H1 (cell line): ENCODE results near the gene MTX1. TPM values are rescaled to one million over a fixed set of nuclear protein-coding genes. Genes with fewer than 3 reads are reported as not detected.
A peak's percentile ranks its signal among the peaks of the same experiment; 100 is the strongest.

Source experiments
- CTCF ChIA-PET: fragments of 300-600 bp; sonication (Branson Sonifier 250); formaldehyde crosslinking; loops from one replicate; lab custom pipeline; 2021; ENCODE audit not compliant: partially characterized antibody; lab: Charles Lee
- POLR2A ChIA-PET: fragments of 300-600 bp; sonication (Branson Sonifier 250); formaldehyde crosslinking; loops from one replicate; lab custom pipeline; 2021; ENCODE audit warnings: inconsistent platforms; ENCODE audit not compliant: partially characterized antibody; lab: Charles Lee
- DNase-seq, 2 experiments: peaks; one replicate each; pipeline versions ENCODE4 v3.0.0 to v3.0.0-alpha.2; 2010 to 2022; ENCODE audit warnings: low spot score in 2 of 2, low read depth in 1 of 2, mixed read lengths in 1 of 2
- FAIRE-seq: peaks from 2 replicates; lab custom pipeline; 2011; peaks lifted over from hg19 to GRCh38; lab: Jason Lieb, UNC
- H2AFZ ChIP-seq: 2 replicates; pipeline ENCODE4 v1.8.1; 2012; ENCODE audit warnings: low read length, inconsistent platforms
- H2AK5ac ChIP-seq: 2 replicates; pipeline ENCODE4 v1.6.1; 2013; ENCODE audit warnings: low read depth, low read length
- H2BK120ac ChIP-seq: replicated peaks from 2 replicates; pipeline ENCODE3; 2013; ENCODE audit warnings: low read depth, low read length, inconsistent platforms
- H2BK12ac ChIP-seq: 2 replicates; pipeline ENCODE4 v1.6.1; 2013; ENCODE audit warnings: low read depth, low read length
- H2BK15ac ChIP-seq: 2 replicates; pipeline ENCODE4 v1.6.1; 2013; ENCODE audit warnings: low read length
- H2BK20ac ChIP-seq: 2 replicates; pipeline ENCODE4 v1.6.1; 2013; ENCODE audit warnings: low read length
- H2BK5ac ChIP-seq: 2 replicates; pipeline ENCODE4 v1.6.1; 2013; ENCODE audit warnings: low read depth, low read length
- H3K14ac ChIP-seq: 2 replicates; pipeline ENCODE4 v1.6.1; 2013; ENCODE audit warnings: inconsistent platforms; ENCODE audit not compliant: insufficient read length
- H3K18ac ChIP-seq: 2 replicates; pipeline ENCODE4 v1.6.1; 2013; ENCODE audit warnings: low read length; ENCODE audit errors: extremely low read depth
- H3K23ac ChIP-seq: 2 replicates; pipeline ENCODE4 v1.6.1; 2013; ENCODE audit warnings: inconsistent platforms; ENCODE audit not compliant: insufficient read length
- H3K23me2 ChIP-seq: 2 replicates; pipeline ENCODE4 v1.6.1; 2013; ENCODE audit warnings: low read depth, low read length
- H3K27ac ChIP-seq: 2 replicates; pipeline ENCODE4 v1.6.1; 2011; ENCODE audit warnings: low read depth, low read length, inconsistent platforms
- H3K27me3 ChIP-seq, 4 experiments: replicated peaks in 1 of 4; 1 replicate in 1 of 4; 2 replicates in 3 of 4; pipeline versions ENCODE4 v1.6.1 to v1.8.1; 2011 to 2013; ENCODE audit warnings: low read length in 3 of 4, mild to moderate bottlenecking in 3 of 4, inconsistent platforms in 2 of 4, mixed read lengths in 2 of 4, moderate library complexity in 1 of 4; ENCODE audit not compliant: control insufficient read depth in 3 of 4, insufficient read depth in 3 of 4; ENCODE audit errors: extremely low read depth in 1 of 4
- H3K36me3 ChIP-seq, 4 experiments: 2 replicates each; pipeline versions ENCODE4 v1.6.1 to v1.8.1; 2011 to 2013; ENCODE audit warnings: mild to moderate bottlenecking in 4 of 4, low read length in 3 of 4, moderate library complexity in 2 of 4, control low read depth in 1 of 4, inconsistent platforms in 1 of 4; ENCODE audit not compliant: insufficient read depth in 4 of 4, control insufficient read depth in 2 of 4
- H3K4ac ChIP-seq: replicated peaks from 2 replicates; pipeline ENCODE3; 2013; ENCODE audit warnings: low read length, low read depth, mixed read lengths, inconsistent platforms; ENCODE audit not compliant: insufficient read length
- H3K4me1 ChIP-seq, 4 experiments: replicated peaks in 1 of 4; 1 replicate in 1 of 4; 2 replicates in 3 of 4; pipeline versions ENCODE4 v1.6.1 to v1.8.1; 2011 to 2013; ENCODE audit warnings: low read length in 3 of 4, inconsistent platforms in 2 of 4, mixed read lengths in 1 of 4; ENCODE audit not compliant: insufficient read depth in 4 of 4, control insufficient read depth in 3 of 4
- H3K4me2 ChIP-seq, 2 experiments: 2 replicates each; pipeline versions ENCODE4 v1.6.1 to v1.8.1; 2011 to 2013; ENCODE audit warnings: low read depth in 2 of 2, low read length in 2 of 2, control low read depth in 1 of 2, inconsistent platforms in 1 of 2, mild to moderate bottlenecking in 1 of 2; ENCODE audit not compliant: insufficient read depth in 1 of 2
- H3K4me3 ChIP-seq, 4 experiments: fragments of 200-600, 300-600 bp in 1 of 4; sonication (generic), shearing (Covaris generic), sonication (Bioruptor Twin) in 1 of 4; 2 replicates each; pipeline versions ENCODE4 v1.5.1 to v1.8.1; 2011 to 2016; ENCODE audit warnings: low read length in 4 of 4, low read depth in 3 of 4, control low read depth in 2 of 4, inconsistent platforms in 2 of 4, mild to moderate bottlenecking in 2 of 4, mixed read lengths in 1 of 4, moderate library complexity in 1 of 4; ENCODE audit not compliant: insufficient read depth in 2 of 4; ENCODE audit errors: extremely low read depth in 1 of 4
- H3K56ac ChIP-seq: replicated peaks from 2 replicates; pipeline ENCODE3; 2013; ENCODE audit warnings: low read depth, mild to moderate bottlenecking, mixed read lengths, low read length, inconsistent platforms; ENCODE audit not compliant: insufficient read length
- H3K79me1 ChIP-seq: 2 replicates; pipeline ENCODE4 v1.6.1; 2013; ENCODE audit warnings: low read depth, low read length, control low read depth
- H3K79me2 ChIP-seq, 2 experiments: 2 replicates each; pipeline versions ENCODE4 v1.6.1 to v1.8.1; 2012 to 2013; ENCODE audit warnings: low read length in 2 of 2, mild to moderate bottlenecking in 2 of 2, inconsistent platforms in 1 of 2; ENCODE audit not compliant: insufficient read depth in 2 of 2, control insufficient read depth in 1 of 2
- H3K9ac ChIP-seq, 4 experiments: replicated peaks in 1 of 4; 1 replicate in 1 of 4; 2 replicates in 3 of 4; pipeline versions ENCODE4 v1.6.1 to v1.8.1; 2011 to 2013; ENCODE audit warnings: low read depth in 3 of 4, low read length in 3 of 4, control low read depth in 2 of 4, mild to moderate bottlenecking in 2 of 4, moderate library complexity in 2 of 4, inconsistent platforms in 1 of 4; ENCODE audit errors: extremely low read depth in 1 of 4
- H3K9me3 ChIP-seq, 2 experiments: 2 replicates each; pipeline versions ENCODE4 v1.6.1 to v1.8.1; 2012 to 2013; ENCODE audit warnings: mild to moderate bottlenecking in 2 of 2, moderate library complexity in 2 of 2, control low read depth in 1 of 2, inconsistent platforms in 1 of 2, low read depth in 1 of 2, low read length in 1 of 2, mixed read lengths in 1 of 2; ENCODE audit not compliant: insufficient read depth in 2 of 2
- H4K20me1 ChIP-seq, 2 experiments: replicated peaks in 1 of 2; 2 replicates each; pipeline versions ENCODE3 to v1.8.1; 2011 to 2013; ENCODE audit warnings: inconsistent platforms in 2 of 2, low read length in 2 of 2, mild to moderate bottlenecking in 1 of 2; ENCODE audit not compliant: insufficient read depth in 2 of 2, control insufficient read depth in 1 of 2
- H4K5ac ChIP-seq: 2 replicates; pipeline ENCODE4 v1.6.1; 2013; ENCODE audit warnings: low read length, low read depth, mixed read lengths, inconsistent platforms; ENCODE audit not compliant: insufficient read length
- H4K8ac ChIP-seq: 2 replicates; pipeline ENCODE4 v1.8.0; 2013; ENCODE audit warnings: mild to moderate bottlenecking, moderate library complexity, low read length, inconsistent platforms; ENCODE audit not compliant: insufficient read depth; ENCODE audit errors: extremely low read depth
- H4K91ac ChIP-seq: replicated peaks from 2 replicates; pipeline ENCODE3; 2013; ENCODE audit warnings: low read length, mixed read lengths, inconsistent platforms; ENCODE audit not compliant: insufficient read length
- ATF3 ChIP-seq: IDR thresholded peaks from 2 replicates; pipeline ENCODE4 v1.6.1; 2011; ENCODE audit warnings: low read depth, mild to moderate bottlenecking, low read length; ENCODE audit not compliant: insufficient read depth
- CBX5 ChIP-seq: fragments of 300-800, 300-1000 bp; sonication (generic); IDR thresholded peaks from 2 replicates; pipeline ENCODE4 v1.7.1; 2016; ENCODE audit warnings: antibody characterized with exemption, low read length, low read depth
- FOSL1 ChIP-seq: IDR thresholded peaks from 2 replicates; pipeline ENCODE4 v1.6.1; 2011; ENCODE audit warnings: mild to moderate bottlenecking, low read depth, low read length, moderate library complexity; ENCODE audit not compliant: insufficient read depth
- HDAC2 ChIP-seq, 2 experiments: fragments of 300-600 bp in 1 of 2; sonication (generic) in 1 of 2; IDR thresholded peaks; 2 replicates each; pipeline ENCODE4 v1.6.1; 2011 to 2012; ENCODE audit warnings: low read depth in 2 of 2, low read length in 2 of 2, mild to moderate bottlenecking in 2 of 2, moderate library complexity in 2 of 2, borderline replicate concordance in 1 of 2, inconsistent platforms in 1 of 2
- HDAC6 ChIP-seq: IDR thresholded peaks from one replicate; pipeline ENCODE4 v1.7.1; 2012; ENCODE audit warnings: low read depth, mild to moderate bottlenecking, inconsistent platforms, low read length, moderate library complexity
- KDM1A ChIP-seq: fragments of 200-600, 300-600 bp; sonication (generic); IDR thresholded peaks from 2 replicates; pipeline ENCODE4 v1.7.1; 2016; ENCODE audit warnings: mild to moderate bottlenecking, low read length, borderline replicate concordance
- MAX ChIP-seq: IDR thresholded peaks from 2 replicates; pipeline ENCODE4 v1.6.1; 2012; ENCODE audit warnings: inconsistent platforms
- POLR2A ChIP-seq, 2 experiments: IDR thresholded peaks; 1 replicate in 1 of 2; 2 replicates in 1 of 2; pipeline ENCODE4 v1.6.1; 2011; ENCODE audit warnings: low read depth in 2 of 2, low read length in 2 of 2, mild to moderate bottlenecking in 2 of 2; ENCODE audit errors: control extremely low read depth in 1 of 2
- POLR2AphosphoS5 ChIP-seq: IDR thresholded peaks from 2 replicates; pipeline ENCODE4 v1.6.1; 2011; ENCODE audit warnings: low read depth, low read length
- RAD21 ChIP-seq, 2 experiments: IDR thresholded peaks in 1 of 2; conservative IDR thresholded peaks in 1 of 2; 2 replicates each; pipeline ENCODE4 v1.6.1; 2011; ENCODE audit warnings: low read depth in 2 of 2, low read length in 2 of 2, improper control_type of control experiment in 1 of 2, inconsistent platforms in 1 of 2, mild to moderate bottlenecking in 1 of 2, moderate library complexity in 1 of 2
- YY1 ChIP-seq: IDR thresholded peaks from 2 replicates; pipeline ENCODE4 v1.6.1; 2011; ENCODE audit warnings: low read depth, mild to moderate bottlenecking, low read length
- ZNF274 ChIP-seq: IDR thresholded peaks from 2 replicates; pipeline ENCODE4 v1.7.0; 2012; ENCODE audit warnings: low read length, borderline replicate concordance; ENCODE audit errors: extremely low read depth
- WGBS, 2 experiments: shearing (Covaris generic) in 1 of 2; methylation state at CpG; one replicate each; pipeline versions ENCODE4 v1.1.6 to v1.1.7; 2013 to 2015; ENCODE audit warnings: low lambda C conversion rate in 2 of 2, mixed read lengths in 2 of 2, inconsistent platforms in 1 of 2, low coverage in 1 of 2, missing lambda C conversion rate in 1 of 2; ENCODE audit not compliant: insufficient replicate concordance in 2 of 2, insufficient coverage in 1 of 2, insufficient read length in 1 of 2; ENCODE audit errors: extremely low coverage in 1 of 2, missing lambda C conversion rate in 1 of 2; 5-methylcytosine and 5-hydroxymethylcytosine counted together
- polyA plus RNA-seq, 7 experiments: library from polyadenylated mRNA; depleted of rRNA in 3 of 7; stranded (reverse) in 5 of 7; unstranded in 2 of 7; fragments of >200 nt in 5 of 7; fragments of 200-250 nt in 2 of 7; gene quantifications; 1 replicate in 5 of 7; 2 replicates in 1 of 7; 4 replicates in 1 of 7; pipeline versions ENCODE4 v1.2.1 to v1.2.3, GENCODE V29; 2011 to 2013; ENCODE audit warnings: missing spikeins in 2 of 7, mixed read lengths in 2 of 7
- total RNA-seq: library from RNA; stranded (reverse); fragmentation: NEBNext Ultra II Directional; extraction: Animal tissue kit (Norgen Biotek cat#: 25700); gene quantifications from 2 replicates; pipeline ENCODE4 v1.2.1, GENCODE V29; 2021

MTX1 gene
- total and polyA plus RNA-seq, 2 of the 8 experiments (the other 6 are each of a cell fraction or from before 2014, with no cell fraction given) = 47.9 to 131 TPM

- H3K27ac ChIP-seq = no peak overlapping the region
- H3K9ac ChIP-seq = no peak overlapping the region
- peaks cover 22% of the 10 kb centered on the region for H3K79me1 ChIP-seq
- H3K23ac ChIP-seq = no peak overlapping the region
- H3K79me2 ChIP-seq = peaks cover 6 to 34% of the 10 kb centered on the region in 2 experiments; a peak in 3 of 4 replicates
- CTCF ChIA-PET = interaction anchor here (0.8 to 1.2 kb wide), 2 partner anchors 28 to 111 kb away, joined by 3 to 4 read pairs; no protein-coding TSS in a partner anchor
- H4K20me1 ChIP-seq = peaks cover 21 to 48% of the 10 kb centered on the region in 2 experiments
- no peak overlapping the region for H2AK5ac ChIP-seq
- no peak overlapping the region for H3K4me2 ChIP-seq
- H3K4me3 ChIP-seq = no peak overlapping the region
- no peak overlapping the region for H3K14ac ChIP-seq
- H3K18ac ChIP-seq = no peak overlapping the region
- no peak overlapping the region for H2BK15ac ChIP-seq
- no peak overlapping the region for H2BK12ac ChIP-seq
- no peak overlapping the region for H3K4ac ChIP-seq
- no peak overlapping the region for H2AFZ ChIP-seq
- H3K23me2 ChIP-seq = peaks cover 13% of the 10 kb centered on the region
- H3K36me3 ChIP-seq = peaks cover 46 to 81% (median 63%) of the 10 kb centered on the region in 4 experiments
- H2BK120ac ChIP-seq = no peak overlapping the region
- FAIRE-seq (no peak), DNase-seq (no peak)
- POLR2A ChIA-PET = interaction anchor here (8.7 to 19.4 kb wide), 3 partner anchors 7 to 23 kb away, joined by 235 to 512 read pairs (median 313); partner anchors contain the start of genes KRTCAP2, MTX1, THBS3 and TRIM46
- no peak overlapping the region for H2BK20ac ChIP-seq
- no peak overlapping the region for H4K91ac ChIP-seq
- no peak overlapping the region for H2BK5ac ChIP-seq
- H3K9me3 ChIP-seq = no peaks in the 10 kb centered on the region
- no peak overlapping the region for H3K56ac ChIP-seq
- H4K8ac ChIP-seq = no peak overlapping the region
- H3K27me3 ChIP-seq = no peaks in the 10 kb centered on the region; a peak in 1 of 7 replicates
- H3K4me1 ChIP-seq = peaks cover 6 to 23% (median 17%) of the 10 kb centered on the region in 4 experiments
- whole genome bisulfite sequencing, 2 experiments = 87% methylated on average over 4 of the region's 4 CpGs; no CpG with 5 or more reads in 1 of the 2 experiments
- H4K5ac ChIP-seq = no peak overlapping the region
- TF ChIP-seq ATF3 (no peak), RAD21 (IDR thresholded peaks at IDR 0.05 in 1 of 2, conservative IDR thresholded peaks at IDR 0.05 in 1 of 2; ENCODE audit: low read depth in 2 of 2, low read length in 2 of 2) (no peak), ZNF274 (no peak), CBX5 (no peak), HDAC6 (no peak), YY1 (no peak), POLR2AphosphoS5 (peak; percentile 92), KDM1A (no peak), HDAC2 (IDR thresholded peaks at IDR 0.05; ENCODE audit: borderline replicate concordance in 1 of 2, low read depth in 2 of 2, low read length in 2 of 2) (no peak), POLR2A (IDR thresholded peaks at IDR 0.05; ENCODE audit: control extremely low read depth in 1 of 2, low read depth in 2 of 2, low read length in 2 of 2) (peak in 1 of 2 experiments; percentile 81; a peak in 2 of 3 replicates), FOSL1 (no peak), MAX (no peak)
These were observed 8.7 kb upstream of the MTX1 start for GRCh38 chr1:155199792-155200191.
